Keratinocyte (primary cell): Measurements from ENCODE around the gene CDH16.

ENCODE experiments used
- EZH2 ChIP-seq: IDR thresholded peaks from one replicate; pipeline ENCODE4 v1.6.1; 2012; ENCODE audit warnings: inconsistent platforms, mild to moderate bottlenecking, low read length, moderate library complexity
- TF ChIP-seq, protein P1 (sequence below), 3 experiments: IDR thresholded peaks in 1 of 3; conservative IDR thresholded peaks in 1 of 3; optimal IDR thresholded peaks in 1 of 3; 2 replicates in 2 of 3; 3 replicates in 1 of 3; pipeline versions ENCODE3 to v1.5.1; 2011; ENCODE audit warnings: low read length in 3 of 3, mild to moderate bottlenecking in 3 of 3, moderate library complexity in 2 of 3, control low read depth in 1 of 3, inconsistent platforms in 1 of 3; ENCODE audit not compliant: insufficient read depth in 2 of 3; ENCODE audit errors: extremely low read depth in 1 of 3

DNA sequence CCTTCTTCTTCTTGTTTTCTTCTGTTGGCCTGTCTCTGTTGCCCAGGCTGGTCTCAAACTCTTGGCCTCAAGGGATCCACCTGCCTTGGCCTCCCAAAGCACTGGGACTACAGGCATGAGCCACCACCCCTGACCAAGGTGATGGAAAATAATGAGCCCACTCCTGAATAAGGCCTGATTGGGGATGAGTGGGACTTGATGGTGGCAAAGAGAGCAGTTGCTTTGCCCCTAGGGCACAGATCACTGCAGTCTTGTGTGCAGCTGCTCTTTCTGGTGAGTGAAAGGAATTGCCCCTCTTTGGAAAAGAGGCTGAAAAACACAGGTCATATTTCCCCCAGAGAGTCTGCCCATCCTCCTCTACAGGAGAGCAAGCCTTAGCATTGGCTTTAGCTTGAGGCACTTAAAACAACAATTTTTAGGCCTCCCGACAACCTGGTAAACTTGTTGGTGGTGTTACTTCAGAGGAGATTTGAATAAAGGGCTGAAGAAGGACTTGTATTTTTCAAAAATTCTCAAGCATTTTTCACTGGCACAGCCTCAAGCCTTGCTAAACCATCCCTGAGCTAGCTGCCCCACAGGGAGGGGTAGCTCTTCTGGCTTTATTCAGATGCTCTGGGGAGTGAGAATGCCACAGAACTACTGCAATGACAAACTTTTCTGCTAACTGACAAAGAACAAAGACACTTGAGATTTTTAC, 44.5 kb downstream of the CDH16 start:
- TF ChIP-seq, protein P1, sequence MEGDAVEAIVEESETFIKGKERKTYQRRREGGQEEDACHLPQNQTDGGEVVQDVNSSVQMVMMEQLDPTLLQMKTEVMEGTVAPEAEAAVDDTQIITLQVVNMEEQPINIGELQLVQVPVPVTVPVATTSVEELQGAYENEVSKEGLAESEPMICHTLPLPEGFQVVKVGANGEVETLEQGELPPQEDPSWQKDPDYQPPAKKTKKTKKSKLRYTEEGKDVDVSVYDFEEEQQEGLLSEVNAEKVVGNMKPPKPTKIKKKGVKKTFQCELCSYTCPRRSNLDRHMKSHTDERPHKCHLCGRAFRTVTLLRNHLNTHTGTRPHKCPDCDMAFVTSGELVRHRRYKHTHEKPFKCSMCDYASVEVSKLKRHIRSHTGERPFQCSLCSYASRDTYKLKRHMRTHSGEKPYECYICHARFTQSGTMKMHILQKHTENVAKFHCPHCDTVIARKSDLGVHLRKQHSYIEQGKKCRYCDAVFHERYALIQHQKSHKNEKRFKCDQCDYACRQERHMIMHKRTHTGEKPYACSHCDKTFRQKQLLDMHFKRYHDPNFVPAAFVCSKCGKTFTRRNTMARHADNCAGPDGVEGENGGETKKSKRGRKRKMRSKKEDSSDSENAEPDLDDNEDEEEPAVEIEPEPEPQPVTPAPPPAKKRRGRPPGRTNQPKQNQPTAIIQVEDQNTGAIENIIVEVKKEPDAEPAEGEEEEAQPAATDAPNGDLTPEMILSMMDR (optimal IDR thresholded peaks at IDR 0.05 in 1 of 3, IDR thresholded peaks at IDR 0.05 in 1 of 3, conservative IDR thresholded peaks at IDR 0.05 in 1 of 3; ENCODE audit: extremely low read depth in 1 of 3, insufficient read depth in 2 of 3, low read length in 3 of 3) = no peak
- TF ChIP-seq EZH2 = no peak
